ENCODE data around the gene CELF3.
A peak's percentile ranks its signal among the peaks of the same experiment; 100 is the strongest.

Gene CELF3

GRCh38 chr1:151718011-151718431 lies 1.4 kb upstream of the CELF3 start:
- H2AK5ac ChIP-seq (ENCODE audit: low read length) = no peak overlapping the region
- no peak overlapping the region for H4K8ac ChIP-seq (ENCODE audit: low read depth, low read length)
- DNase-seq = no peak
- peaks cover 2% of the 10 kb centered on the region for H3K4me1 ChIP-seq (ENCODE audit: control insufficient read depth, low read depth, low read length)
- H3K4me3 ChIP-seq (ENCODE audit: low read length) = no peak overlapping the region
- H3K4me2 ChIP-seq (ENCODE audit: low read length) = no peak overlapping the region
- H3K56ac ChIP-seq (ENCODE audit: low read length) = no peak overlapping the region
- no peak overlapping the region for H4K5ac ChIP-seq (ENCODE audit: low read length)
- no peak overlapping the region for H3K27ac ChIP-seq (ENCODE audit: low read depth, low read length)
- H2BK120ac ChIP-seq (ENCODE audit: low read depth, low read length) = no peak overlapping the region
- H3K9ac ChIP-seq (ENCODE audit: low read length) = no peak overlapping the region
- H3K4ac ChIP-seq (ENCODE audit: low read depth, low read length) = no peak overlapping the region
- no peak overlapping the region for H3K23ac ChIP-seq (ENCODE audit: low read length)
- H3K79me2 ChIP-seq (ENCODE audit: control insufficient read depth, insufficient read depth, low read length) = no peaks in the 10 kb centered on the region
- no CpG with 5 or more reads among the region's 4 CpGs for WGBS (ENCODE audit: extremely low coverage, insufficient coverage, low lambda C conversion rate)
- peaks cover 16% of the 10 kb centered on the region for H3K27me3 ChIP-seq (ENCODE audit: insufficient read depth, low read length, poor library complexity)
- no peaks in the 10 kb centered on the region for H3K36me3 ChIP-seq (ENCODE audit: control insufficient read depth, insufficient read depth, low read length)
- no peak overlapping the region for H2BK5ac ChIP-seq (ENCODE audit: low read length)
- H3K79me1 ChIP-seq (ENCODE audit: low read length) = no peaks in the 10 kb centered on the region
- H3K18ac ChIP-seq (ENCODE audit: low read length) = no peak overlapping the region
- H2BK15ac ChIP-seq (replicated peaks; ENCODE audit: low read depth) = no peak overlapping the region

DNA sequence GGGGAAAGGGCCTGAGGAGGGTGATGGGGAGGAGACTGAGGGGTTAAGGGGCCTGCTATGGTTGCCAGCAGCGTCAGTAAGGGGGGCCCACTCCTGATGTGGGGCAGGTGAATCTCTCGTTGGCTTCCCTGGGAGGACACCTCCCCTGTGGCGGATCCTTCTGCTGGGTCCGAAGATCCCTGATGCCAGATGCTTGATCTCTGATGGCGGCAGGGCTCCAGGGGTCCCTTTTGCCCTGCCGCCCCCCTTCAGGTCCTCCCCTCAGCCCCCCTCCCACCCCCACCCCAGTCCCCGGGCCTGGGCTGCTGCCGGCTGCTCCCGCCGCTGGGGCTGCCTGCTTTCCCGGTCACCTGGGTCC lies 219 bp downstream of the CELF3 start:
- no CpG with 5 or more reads among the region's 11 CpGs for WGBS (ENCODE audit: extremely low coverage, insufficient coverage, low lambda C conversion rate)
- H2BK15ac ChIP-seq (replicated peaks; ENCODE audit: low read depth) = no peak overlapping the region
- H3K4me2 ChIP-seq (ENCODE audit: low read length) = peak overlapping the region; percentile 47
- no peak overlapping the region for H4K8ac ChIP-seq (ENCODE audit: low read depth, low read length)
- H3K36me3 ChIP-seq (ENCODE audit: control insufficient read depth, insufficient read depth, low read length) = no peaks in the 10 kb centered on the region
- H2BK5ac ChIP-seq (ENCODE audit: low read length) = no peak overlapping the region
- peaks cover 2% of the 10 kb centered on the region for H3K27me3 ChIP-seq (ENCODE audit: insufficient read depth, low read length, poor library complexity)
- H3K4me1 ChIP-seq (ENCODE audit: control insufficient read depth, low read depth, low read length) = peaks cover 2% of the 10 kb centered on the region
- H4K5ac ChIP-seq (ENCODE audit: low read length) = no peak overlapping the region
- H2AK5ac ChIP-seq (ENCODE audit: low read length) = no peak overlapping the region
- no peak overlapping the region for H3K27ac ChIP-seq (ENCODE audit: low read depth, low read length)
- no peak overlapping the region for H3K18ac ChIP-seq (ENCODE audit: low read length)
- H3K4ac ChIP-seq (ENCODE audit: low read depth, low read length) = no peak overlapping the region
- H3K4me3 ChIP-seq (ENCODE audit: low read length) = no peak overlapping the region
- no peak for DNase-seq
- no peaks in the 10 kb centered on the region for H3K79me2 ChIP-seq (ENCODE audit: control insufficient read depth, insufficient read depth, low read length)
- no peak overlapping the region for H3K56ac ChIP-seq (ENCODE audit: low read length)
- no peak overlapping the region for H3K23ac ChIP-seq (ENCODE audit: low read length)
- H3K9ac ChIP-seq (ENCODE audit: low read length) = no peak overlapping the region
- H3K79me1 ChIP-seq (ENCODE audit: low read length) = no peaks in the 10 kb centered on the region
- no peak overlapping the region for H2BK120ac ChIP-seq (ENCODE audit: low read depth, low read length)

- peaks cover under 1% of the 10 kb centered on the region for H3K27me3 ChIP-seq (ENCODE audit: insufficient read depth, low read length, poor library complexity)
- no peak overlapping the region for H3K18ac ChIP-seq (ENCODE audit: low read length)
- H2BK5ac ChIP-seq (ENCODE audit: low read length) = no peak overlapping the region
- H3K9ac ChIP-seq (ENCODE audit: low read length) = no peak overlapping the region
- no peak overlapping the region for H4K8ac ChIP-seq (ENCODE audit: low read depth, low read length)
- no peaks in the 10 kb centered on the region for H3K79me2 ChIP-seq (ENCODE audit: control insufficient read depth, insufficient read depth, low read length)
- peak overlapping the region; percentile 47 for H3K4me2 ChIP-seq (ENCODE audit: low read length)
- H3K4me1 ChIP-seq (ENCODE audit: control insufficient read depth, low read depth, low read length) = peaks cover under 1% of the 10 kb centered on the region
- H4K5ac ChIP-seq (ENCODE audit: low read length) = no peak overlapping the region
- H2BK15ac ChIP-seq (replicated peaks; ENCODE audit: low read depth) = no peak overlapping the region
- no peaks in the 10 kb centered on the region for H3K36me3 ChIP-seq (ENCODE audit: control insufficient read depth, insufficient read depth, low read length)
- no peaks in the 10 kb centered on the region for H3K79me1 ChIP-seq (ENCODE audit: low read length)
- H3K23ac ChIP-seq (ENCODE audit: low read length) = no peak overlapping the region
- no CpG with 5 or more reads among the region's 17 CpGs for WGBS (ENCODE audit: extremely low coverage, insufficient coverage, low lambda C conversion rate)
- H3K27ac ChIP-seq (ENCODE audit: low read depth, low read length) = no peak overlapping the region
- H3K4me3 ChIP-seq (ENCODE audit: low read length) = no peak overlapping the region
- H3K56ac ChIP-seq (ENCODE audit: low read length) = no peak overlapping the region
- H2BK120ac ChIP-seq (ENCODE audit: low read depth, low read length) = no peak overlapping the region
- H2AK5ac ChIP-seq (ENCODE audit: low read length) = no peak overlapping the region
- H3K4ac ChIP-seq (ENCODE audit: low read depth, low read length) = no peak overlapping the region
- peak; percentile 80 for DNase-seq
Measured at GRCh38 chr1:151715726-151716404, 738 bp downstream of the CELF3 start.

DNA sequence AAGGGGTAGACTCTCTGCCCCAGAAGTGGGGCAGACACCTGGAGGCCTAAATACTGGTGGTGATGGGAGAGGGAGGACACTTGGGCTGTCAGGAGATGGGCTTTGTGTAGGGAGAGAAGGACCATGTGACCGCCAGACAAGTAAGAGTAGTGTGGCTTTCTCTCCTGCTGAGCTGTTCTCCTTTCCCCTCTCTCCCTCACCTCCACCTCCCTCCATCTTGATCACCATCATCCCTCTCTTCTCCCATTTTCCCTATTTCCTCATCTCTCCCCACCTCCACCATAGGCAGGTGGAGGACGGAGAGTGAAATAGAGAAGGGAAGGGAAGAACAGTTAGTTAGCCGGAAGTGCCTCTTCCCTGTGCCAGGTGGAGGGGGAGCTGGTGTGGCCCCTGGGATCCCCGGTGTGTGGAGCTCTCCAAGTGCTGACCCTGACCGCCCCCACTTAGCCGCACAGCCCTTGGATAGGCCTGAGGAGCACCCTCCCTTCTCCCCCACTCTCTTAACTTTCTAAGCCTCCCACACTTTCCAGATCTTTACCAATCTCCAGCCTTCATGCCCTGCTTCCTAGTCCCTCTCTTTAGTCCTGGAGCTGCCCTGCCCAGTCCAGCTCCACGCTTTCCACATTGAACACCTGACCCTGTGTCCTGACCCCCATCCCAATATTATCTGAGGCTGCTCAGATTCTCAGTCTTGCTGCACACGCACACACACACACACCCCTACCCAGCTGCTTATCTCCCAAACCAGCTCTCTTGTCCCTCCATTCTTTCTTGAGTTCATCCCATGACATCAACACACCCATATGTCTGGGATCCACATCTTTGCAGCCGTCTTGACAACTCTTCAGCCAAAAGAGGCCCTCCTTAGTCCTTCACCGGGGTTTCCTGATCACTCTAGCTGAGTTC lies 1.5 kb downstream of the CELF3 start:
- Histone ChIP-seq H3K4me3 (ENCODE audit: low read length) (no peak overlapping the region), H3K4me1 (ENCODE audit: control insufficient read depth, low read depth, low read length) (no peaks in the 10 kb centered on the region), H3K4me2 (ENCODE audit: low read length) (no peak overlapping the region), H3K79me2 (ENCODE audit: control insufficient read depth, insufficient read depth, low read length) (no peaks in the 10 kb centered on the region), H3K27ac (ENCODE audit: low read depth, low read length) (no peak overlapping the region), H3K79me1 (ENCODE audit: low read length) (no peaks in the 10 kb centered on the region), H3K27me3 (ENCODE audit: insufficient read depth, low read length, poor library complexity) (no peaks in the 10 kb centered on the region), H3K4ac (ENCODE audit: low read depth, low read length) (no peak overlapping the region), H3K18ac (ENCODE audit: low read length) (no peak overlapping the region), H3K56ac (ENCODE audit: low read length) (no peak overlapping the region), H2AK5ac (ENCODE audit: low read length) (no peak overlapping the region), H3K9ac (ENCODE audit: low read length) (no peak overlapping the region), H3K23ac (ENCODE audit: low read length) (no peak overlapping the region), H2BK15ac (replicated peaks; ENCODE audit: low read depth) (no peak overlapping the region), H2BK5ac (ENCODE audit: low read length) (no peak overlapping the region), H3K36me3 (ENCODE audit: control insufficient read depth, insufficient read depth, low read length) (no peaks in the 10 kb centered on the region), H2BK120ac (ENCODE audit: low read depth, low read length) (no peak overlapping the region), H4K5ac (ENCODE audit: low read length) (no peak overlapping the region), H4K8ac (ENCODE audit: low read depth, low read length) (no peak overlapping the region)
- WGBS (ENCODE audit: extremely low coverage, insufficient coverage, low lambda C conversion rate) = no CpG with 5 or more reads among the region's 10 CpGs
- DNase-seq = no peak

DNA sequence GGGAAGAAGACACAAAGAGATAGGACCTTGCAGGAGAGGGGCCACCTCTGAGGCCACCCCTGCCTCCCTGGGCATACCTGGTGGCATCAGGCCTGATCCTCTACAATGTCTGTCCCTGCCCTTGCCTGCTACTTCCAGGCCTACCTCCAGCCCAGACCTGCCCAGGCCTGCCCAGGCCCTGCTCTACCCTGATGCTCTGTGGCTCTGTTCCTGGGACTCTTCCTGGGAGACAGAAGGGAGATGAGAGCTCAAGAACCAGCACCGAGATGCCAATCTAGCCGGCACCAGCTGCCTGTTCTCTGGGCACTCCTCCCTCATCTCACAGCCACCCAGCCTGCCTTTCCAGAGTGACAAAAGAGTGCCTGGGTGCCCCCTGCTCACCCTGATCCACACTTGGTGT lies 2.7 kb downstream of the CELF3 start:
- no peak for DNase-seq
- H3K27me3 ChIP-seq (ENCODE audit: insufficient read depth, low read length, poor library complexity) = no peaks in the 10 kb centered on the region
- no peaks in the 10 kb centered on the region for H3K4me1 ChIP-seq (ENCODE audit: control insufficient read depth, low read depth, low read length)

More for the DNA sequence above, 2.7 kb downstream of the CELF3 start:
- H3K4me2 ChIP-seq (ENCODE audit: low read length) = no peak overlapping the region
- H3K27ac ChIP-seq (ENCODE audit: low read depth, low read length) = no peak overlapping the region
- no CpG with 5 or more reads among the region's 2 CpGs for WGBS (ENCODE audit: extremely low coverage, insufficient coverage, low lambda C conversion rate)
- H2BK15ac ChIP-seq (replicated peaks; ENCODE audit: low read depth) = no peak overlapping the region
- no peak overlapping the region for H2BK5ac ChIP-seq (ENCODE audit: low read length)
- H2AK5ac ChIP-seq (ENCODE audit: low read length) = no peak overlapping the region
- no peaks in the 10 kb centered on the region for H3K36me3 ChIP-seq (ENCODE audit: control insufficient read depth, insufficient read depth, low read length)
- H4K8ac ChIP-seq (ENCODE audit: low read depth, low read length) = no peak overlapping the region
- no peaks in the 10 kb centered on the region for H3K79me2 ChIP-seq (ENCODE audit: control insufficient read depth, insufficient read depth, low read length)
- no peak overlapping the region for H3K18ac ChIP-seq (ENCODE audit: low read length)
- no peak overlapping the region for H3K9ac ChIP-seq (ENCODE audit: low read length)
- no peaks in the 10 kb centered on the region for H3K79me1 ChIP-seq (ENCODE audit: low read length)
- H4K5ac ChIP-seq (ENCODE audit: low read length) = no peak overlapping the region
- H3K23ac ChIP-seq (ENCODE audit: low read length) = no peak overlapping the region
- H3K56ac ChIP-seq (ENCODE audit: low read length) = no peak overlapping the region
- no peak overlapping the region for H2BK120ac ChIP-seq (ENCODE audit: low read depth, low read length)
- H3K4ac ChIP-seq (ENCODE audit: low read depth, low read length) = no peak overlapping the region
- no peak overlapping the region for H3K4me3 ChIP-seq (ENCODE audit: low read length)
